ENCODE measurements around the gene JCHAIN.
A peak's percentile ranks its signal among the peaks of the same experiment; 100 is the strongest.

JCHAIN gene

DNA sequence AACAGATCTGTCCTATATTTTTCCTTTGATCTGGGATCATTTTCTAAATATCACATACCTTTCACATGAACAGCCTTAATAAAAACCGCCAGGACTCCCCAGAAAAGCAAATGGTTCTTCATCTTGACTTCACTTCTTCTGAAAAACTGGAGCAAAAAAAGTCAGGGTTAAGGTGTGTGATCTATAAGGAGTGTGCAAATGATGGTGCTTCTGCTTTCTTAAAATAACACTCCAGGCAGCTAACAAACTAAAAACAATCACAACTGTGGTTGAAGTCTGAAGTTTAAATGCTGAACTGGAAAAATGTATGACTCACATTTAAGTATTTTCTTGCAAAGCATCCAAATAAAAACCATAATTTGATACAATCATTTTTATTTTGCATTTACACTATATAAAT lies at the start of gene JCHAIN:
JCHAIN (minus strand) TSS at position 140 of the 400 bp plus-strand sequence; CDS start at position 122, 18 bp downstream.
- POLR2A ChIA-PET (ENCODE audit: low non-redundant PET) = no interaction called here

DNA sequence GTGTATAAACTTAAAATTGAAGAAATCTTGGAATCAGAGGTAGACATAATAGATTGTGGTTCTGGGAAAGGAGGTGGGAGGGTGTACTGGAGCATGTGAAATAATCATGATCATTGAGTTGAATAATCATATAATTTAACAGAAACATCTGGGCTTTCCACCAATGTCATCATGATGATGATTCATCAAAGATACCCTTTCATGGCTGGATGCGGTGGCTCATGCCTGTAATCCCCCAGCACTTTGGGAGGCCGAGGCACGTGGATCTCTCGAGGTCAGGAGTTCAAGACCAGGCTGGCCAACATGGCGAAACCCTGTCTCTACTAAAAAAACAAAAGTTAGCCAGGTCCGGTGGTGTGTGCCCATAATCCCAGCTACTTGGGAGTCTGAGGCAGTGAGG lies 48.8 kb upstream of the JCHAIN start:
- POLR2A ChIA-PET (ENCODE audit: low non-redundant PET) = no interaction called here
- no peak overlapping the region for H3K27ac ChIP-seq
- TF ChIP-seq, protein P1, sequence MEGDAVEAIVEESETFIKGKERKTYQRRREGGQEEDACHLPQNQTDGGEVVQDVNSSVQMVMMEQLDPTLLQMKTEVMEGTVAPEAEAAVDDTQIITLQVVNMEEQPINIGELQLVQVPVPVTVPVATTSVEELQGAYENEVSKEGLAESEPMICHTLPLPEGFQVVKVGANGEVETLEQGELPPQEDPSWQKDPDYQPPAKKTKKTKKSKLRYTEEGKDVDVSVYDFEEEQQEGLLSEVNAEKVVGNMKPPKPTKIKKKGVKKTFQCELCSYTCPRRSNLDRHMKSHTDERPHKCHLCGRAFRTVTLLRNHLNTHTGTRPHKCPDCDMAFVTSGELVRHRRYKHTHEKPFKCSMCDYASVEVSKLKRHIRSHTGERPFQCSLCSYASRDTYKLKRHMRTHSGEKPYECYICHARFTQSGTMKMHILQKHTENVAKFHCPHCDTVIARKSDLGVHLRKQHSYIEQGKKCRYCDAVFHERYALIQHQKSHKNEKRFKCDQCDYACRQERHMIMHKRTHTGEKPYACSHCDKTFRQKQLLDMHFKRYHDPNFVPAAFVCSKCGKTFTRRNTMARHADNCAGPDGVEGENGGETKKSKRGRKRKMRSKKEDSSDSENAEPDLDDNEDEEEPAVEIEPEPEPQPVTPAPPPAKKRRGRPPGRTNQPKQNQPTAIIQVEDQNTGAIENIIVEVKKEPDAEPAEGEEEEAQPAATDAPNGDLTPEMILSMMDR (conservative IDR thresholded peaks at IDR 0.05; ENCODE audit: low read depth) = no peak
- DNase-seq (ENCODE audit: low spot score) = no peak
- CTCF ChIA-PET = no interaction called here

More for the DNA sequence above, at the start of gene JCHAIN:
- no peak within 1 kb of the TSS for H3K27ac ChIP-seq
- CTCF ChIA-PET = no interaction called here
- TF ChIP-seq, protein P1 (conservative IDR thresholded peaks at IDR 0.05; ENCODE audit: low read depth) = no peak
- no peak for DNase-seq (ENCODE audit: low spot score)

- TF ChIP-seq, protein P1 (conservative IDR thresholded peaks at IDR 0.05; ENCODE audit: low read depth) = no peak
- POLR2A ChIA-PET (ENCODE audit: low non-redundant PET) = no interaction called here
- no peak overlapping the region for H3K27ac ChIP-seq
- CTCF ChIA-PET = interaction anchor here (0.7 kb wide), 1 partner anchor 668 kb away, joined by 3 read pairs; no protein-coding TSS in a partner anchor
- DNase-seq (ENCODE audit: low spot score) = no peak
Measured at GRCh38 chr4:70714079-70714887, 48.0 kb upstream of the JCHAIN start.

DNA sequence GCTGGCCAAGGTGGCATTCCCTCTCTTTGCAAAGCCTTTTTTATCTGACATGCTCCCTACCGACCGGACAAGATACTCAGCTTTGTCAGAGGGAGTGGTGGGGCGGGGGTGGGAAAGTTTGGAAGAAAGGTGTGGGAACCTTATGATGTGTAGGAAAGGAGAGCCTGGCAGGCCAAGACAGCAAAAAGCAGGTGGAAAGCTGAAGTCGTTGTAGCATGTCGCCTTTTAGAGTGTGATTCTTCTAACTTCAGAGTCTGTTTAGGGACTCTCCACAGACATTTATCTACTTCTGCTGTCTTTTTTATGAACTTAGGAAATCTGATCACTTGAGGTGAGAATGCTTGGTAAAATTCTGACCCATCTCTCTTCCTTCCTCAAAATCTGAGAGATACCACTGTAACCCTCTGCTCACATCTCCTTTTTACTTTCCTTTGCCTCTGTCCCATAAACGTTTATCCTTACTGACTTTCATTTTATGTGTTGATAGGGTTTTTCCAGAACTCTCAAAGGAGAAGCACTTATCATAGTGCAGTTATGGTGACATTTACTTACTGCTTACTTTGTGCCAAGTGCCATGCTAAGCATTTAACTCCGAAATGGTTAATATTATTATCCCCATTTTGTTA lies 47.3 kb upstream of the JCHAIN start:
- TF ChIP-seq, protein P1 (conservative IDR thresholded peaks at IDR 0.05; ENCODE audit: low read depth) = no peak
- CTCF ChIA-PET = interaction anchor here (0.7 kb wide), 1 partner anchor 669 kb away, joined by 3 read pairs; no protein-coding TSS in a partner anchor
- POLR2A ChIA-PET (ENCODE audit: low non-redundant PET) = no interaction called here

DNA sequence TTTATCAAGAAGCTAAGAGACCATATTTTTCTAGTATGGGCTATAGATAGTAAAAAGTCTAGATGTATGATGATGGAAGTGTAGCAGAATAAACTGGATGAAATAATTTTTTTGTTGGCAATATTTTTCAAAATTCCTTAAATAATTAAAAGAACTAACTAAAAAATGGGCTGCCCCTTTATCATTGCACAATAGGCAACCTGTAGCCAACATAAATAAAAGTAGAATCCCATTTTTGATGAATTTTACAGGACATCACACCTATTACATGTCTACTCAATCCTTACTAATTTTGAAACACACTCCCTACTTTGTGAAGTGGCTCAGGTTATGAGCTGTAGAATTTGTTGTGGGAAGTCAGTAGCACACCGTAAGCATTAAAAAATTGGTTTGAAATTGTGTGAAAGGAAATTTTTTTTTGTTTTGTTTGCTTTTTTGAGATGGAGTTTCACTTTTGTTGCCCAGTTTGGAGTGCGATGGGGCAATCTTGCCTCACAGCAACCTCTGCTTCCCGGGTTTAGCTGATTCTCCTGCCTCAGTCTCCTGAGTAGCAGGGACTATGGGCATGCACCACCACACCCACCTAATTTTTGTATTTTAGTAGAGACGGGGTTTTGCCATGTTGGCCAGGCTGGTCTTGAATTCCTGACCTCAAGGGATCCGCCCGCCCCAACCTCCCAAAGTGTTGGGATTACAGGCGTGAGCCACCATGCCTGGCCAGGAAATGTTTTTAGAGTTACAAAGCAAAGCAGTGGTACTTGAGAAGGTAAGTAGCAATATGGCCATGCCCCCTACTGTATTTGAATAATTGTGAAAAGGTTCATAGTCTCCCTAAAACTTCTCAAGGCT lies 46.5 kb upstream of the JCHAIN start:
- ChIA-PET CTCF (no interaction called here), POLR2A (ENCODE audit: low non-redundant PET) (no interaction called here)
- DNase-seq (ENCODE audit: low spot score) = no peak
- TF ChIP-seq, protein P1 (conservative IDR thresholded peaks at IDR 0.05; ENCODE audit: low read depth) = no peak
- H3K27ac ChIP-seq = no peak overlapping the region

More for the DNA sequence above, 47.3 kb upstream of the JCHAIN start:
- DNase-seq (ENCODE audit: low spot score) = peak; percentile 11
- H3K27ac ChIP-seq = no peak overlapping the region

DNA sequence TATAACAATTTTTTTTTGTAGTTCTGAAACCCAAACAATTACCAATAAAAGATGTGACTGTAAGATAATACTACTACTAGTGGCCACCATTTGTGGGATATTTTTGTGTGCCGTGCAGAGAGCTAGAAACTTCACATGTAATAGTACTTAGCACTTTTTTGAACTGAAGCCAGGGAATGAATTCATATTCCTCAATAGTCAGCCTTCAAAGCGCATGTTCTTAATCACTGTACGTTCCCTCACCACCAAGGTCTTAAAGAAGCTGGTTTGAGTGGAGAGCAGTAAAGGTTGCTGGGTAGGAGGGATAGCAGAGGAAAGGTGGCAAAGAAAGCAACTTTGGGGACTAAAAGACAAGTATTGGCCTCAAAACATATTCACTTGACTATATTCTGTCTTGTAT lies 45.8 kb upstream of the JCHAIN start:
- TF ChIP-seq, protein P1 (conservative IDR thresholded peaks at IDR 0.05; ENCODE audit: low read depth) = no peak
- CTCF ChIA-PET = no interaction called here
- no peak overlapping the region for H3K27ac ChIP-seq
- no peak for DNase-seq (ENCODE audit: low spot score)
- POLR2A ChIA-PET (ENCODE audit: low non-redundant PET) = no interaction called here
